Ishikawa (cell line): ENCODE data around the gene LAMC1.

Experiments used
- CEBPB ChIP-seq: IDR thresholded peaks from 2 replicates; pipeline ENCODE4 v1.6.1; 2012
- CREB1 ChIP-seq: IDR thresholded peaks from 2 replicates; pipeline ENCODE4 v1.6.1; 2012; ENCODE audit warnings: low read depth
- EGR1 ChIP-seq: IDR thresholded peaks from 2 replicates; pipeline ENCODE4 v1.6.1; 2012
- EP300 ChIP-seq: IDR thresholded peaks from 2 replicates; pipeline ENCODE4 v1.6.1; 2012; ENCODE audit warnings: borderline replicate concordance
- FOXM1 ChIP-seq: IDR thresholded peaks from 2 replicates; pipeline ENCODE4 v1.6.1; 2012; ENCODE audit warnings: low read depth, borderline replicate concordance
- NFIC ChIP-seq: IDR thresholded peaks from 2 replicates; pipeline ENCODE4 v1.6.1; 2012
- RAD21 ChIP-seq: IDR thresholded peaks from 2 replicates; pipeline ENCODE4 v1.6.1; 2012; ENCODE audit warnings: low read depth
- TAF1 ChIP-seq: IDR thresholded peaks from 2 replicates; pipeline ENCODE4 v1.6.1; 2012; ENCODE audit warnings: low read depth, mild to moderate bottlenecking
- TCF12 ChIP-seq: IDR thresholded peaks from 2 replicates; pipeline ENCODE4 v1.6.1; 2012; ENCODE audit warnings: low read depth
- TEAD4 ChIP-seq: IDR thresholded peaks from 2 replicates; pipeline ENCODE4 v1.6.1; 2012
- YY1 ChIP-seq: IDR thresholded peaks from 2 replicates; pipeline ENCODE4 v1.6.1; 2012; ENCODE audit warnings: low read depth
- ZBTB7A ChIP-seq: IDR thresholded peaks from 2 replicates; pipeline ENCODE4 v1.6.1; 2012; ENCODE audit warnings: low read depth
- TF ChIP-seq, protein P1 (sequence below): IDR thresholded peaks from 2 replicates; pipeline ENCODE4 v1.6.1; 2012; ENCODE audit warnings: low read depth, mild to moderate bottlenecking
- TF ChIP-seq, protein P2 (sequence below): IDR thresholded peaks from 2 replicates; pipeline ENCODE4 v1.6.1; 2012
- TF ChIP-seq, protein P3 (sequence below): IDR thresholded peaks from 2 replicates; pipeline ENCODE4 v1.6.1; 2012

LAMC1 gene

DNA sequence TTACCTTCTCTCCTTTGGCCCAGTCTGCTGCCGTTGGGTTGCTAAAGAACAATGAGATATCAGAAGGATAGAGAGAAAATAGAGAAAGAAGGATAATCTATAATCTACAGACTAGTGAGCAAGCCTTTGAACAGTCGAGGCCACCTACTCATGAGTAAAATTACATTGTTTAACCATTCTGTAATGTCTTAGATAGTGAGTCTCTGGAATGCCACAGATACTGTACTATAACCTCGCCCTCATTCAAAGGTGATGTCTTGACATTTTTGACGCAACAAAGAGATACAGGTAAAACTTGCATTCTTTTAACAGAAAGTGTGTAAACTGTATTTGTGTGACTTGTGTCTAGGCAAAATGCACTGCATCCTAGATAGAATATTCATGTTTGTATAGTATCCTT lies 77.9 kb downstream of the LAMC1 start:
- TF ChIP-seq FOXM1 (no peak), CEBPB (no peak), TEAD4 (no peak), YY1 (no peak), CREB1 (no peak), ZBTB7A (no peak), TAF1 (no peak), EP300 (no peak), TCF12 (no peak), RAD21 (no peak), EGR1 (no peak), NFIC (no peak)
- TF ChIP-seq, protein P1, sequence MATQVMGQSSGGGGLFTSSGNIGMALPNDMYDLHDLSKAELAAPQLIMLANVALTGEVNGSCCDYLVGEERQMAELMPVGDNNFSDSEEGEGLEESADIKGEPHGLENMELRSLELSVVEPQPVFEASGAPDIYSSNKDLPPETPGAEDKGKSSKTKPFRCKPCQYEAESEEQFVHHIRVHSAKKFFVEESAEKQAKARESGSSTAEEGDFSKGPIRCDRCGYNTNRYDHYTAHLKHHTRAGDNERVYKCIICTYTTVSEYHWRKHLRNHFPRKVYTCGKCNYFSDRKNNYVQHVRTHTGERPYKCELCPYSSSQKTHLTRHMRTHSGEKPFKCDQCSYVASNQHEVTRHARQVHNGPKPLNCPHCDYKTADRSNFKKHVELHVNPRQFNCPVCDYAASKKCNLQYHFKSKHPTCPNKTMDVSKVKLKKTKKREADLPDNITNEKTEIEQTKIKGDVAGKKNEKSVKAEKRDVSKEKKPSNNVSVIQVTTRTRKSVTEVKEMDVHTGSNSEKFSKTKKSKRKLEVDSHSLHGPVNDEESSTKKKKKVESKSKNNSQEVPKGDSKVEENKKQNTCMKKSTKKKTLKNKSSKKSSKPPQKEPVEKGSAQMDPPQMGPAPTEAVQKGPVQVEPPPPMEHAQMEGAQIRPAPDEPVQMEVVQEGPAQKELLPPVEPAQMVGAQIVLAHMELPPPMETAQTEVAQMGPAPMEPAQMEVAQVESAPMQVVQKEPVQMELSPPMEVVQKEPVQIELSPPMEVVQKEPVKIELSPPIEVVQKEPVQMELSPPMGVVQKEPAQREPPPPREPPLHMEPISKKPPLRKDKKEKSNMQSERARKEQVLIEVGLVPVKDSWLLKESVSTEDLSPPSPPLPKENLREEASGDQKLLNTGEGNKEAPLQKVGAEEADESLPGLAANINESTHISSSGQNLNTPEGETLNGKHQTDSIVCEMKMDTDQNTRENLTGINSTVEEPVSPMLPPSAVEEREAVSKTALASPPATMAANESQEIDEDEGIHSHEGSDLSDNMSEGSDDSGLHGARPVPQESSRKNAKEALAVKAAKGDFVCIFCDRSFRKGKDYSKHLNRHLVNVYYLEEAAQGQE = no peak
- TF ChIP-seq, protein P2, sequence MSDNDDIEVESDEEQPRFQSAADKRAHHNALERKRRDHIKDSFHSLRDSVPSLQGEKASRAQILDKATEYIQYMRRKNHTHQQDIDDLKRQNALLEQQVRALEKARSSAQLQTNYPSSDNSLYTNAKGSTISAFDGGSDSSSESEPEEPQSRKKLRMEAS = no peak
- TF ChIP-seq, protein P3, sequence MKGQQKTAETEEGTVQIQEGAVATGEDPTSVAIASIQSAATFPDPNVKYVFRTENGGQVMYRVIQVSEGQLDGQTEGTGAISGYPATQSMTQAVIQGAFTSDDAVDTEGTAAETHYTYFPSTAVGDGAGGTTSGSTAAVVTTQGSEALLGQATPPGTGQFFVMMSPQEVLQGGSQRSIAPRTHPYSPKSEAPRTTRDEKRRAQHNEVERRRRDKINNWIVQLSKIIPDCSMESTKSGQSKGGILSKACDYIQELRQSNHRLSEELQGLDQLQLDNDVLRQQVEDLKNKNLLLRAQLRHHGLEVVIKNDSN = no peak

- TF ChIP-seq, protein P1 = 0 out of 2 replicates have a peak, but pooled peaks have one; percentile 12
- TF ChIP-seq TAF1 = no peak
- no peak for TF ChIP-seq ZBTB7A
Measured at GRCh38 chr1:183101841-183102276, 78.6 kb downstream of the LAMC1 start.

DNA sequence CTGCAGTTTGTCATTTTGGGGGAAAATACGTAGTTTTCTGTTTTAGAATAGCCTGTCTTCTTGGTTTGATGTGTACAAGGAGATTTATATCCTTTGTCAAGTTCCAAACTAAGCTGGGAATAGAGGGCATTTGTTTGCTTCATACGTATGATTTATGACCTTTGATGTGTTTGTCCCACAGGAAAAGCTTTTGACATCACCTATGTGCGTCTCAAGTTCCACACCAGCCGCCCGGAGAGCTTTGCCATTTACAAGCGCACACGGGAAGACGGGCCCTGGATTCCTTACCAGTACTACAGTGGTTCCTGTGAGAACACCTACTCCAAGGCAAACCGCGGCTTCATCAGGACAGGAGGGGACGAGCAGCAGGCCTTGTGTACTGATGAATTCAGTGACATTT lies 79.9 kb downstream of the LAMC1 start:
- TF ChIP-seq TAF1 (no peak), CEBPB (no peak), EP300 (no peak), CREB1 (no peak), ZBTB7A (no peak), RAD21 (no peak), FOXM1 (no peak), EGR1 (no peak)
- TF ChIP-seq, protein P1 = no peak
- TF ChIP-seq, protein P3 = no peak
- TF ChIP-seq, protein P2 = no peak

- TF ChIP-seq NFIC (peak; percentile 46; the same call in 1 of the 2 replicates), ZBTB7A (no peak)
Measured at GRCh38 chr1:183103577-183103976, 80.4 kb downstream of the LAMC1 start.

- no peak for TF ChIP-seq CEBPB
- no peak for TF ChIP-seq EGR1
- no peak for TF ChIP-seq RAD21
- no peak for TF ChIP-seq ZBTB7A
- no peak for TF ChIP-seq FOXM1
- no peak for TF ChIP-seq NFIC
- TF ChIP-seq TCF12 = no peak
- TF ChIP-seq TAF1 = no peak
- TF ChIP-seq, protein P3 = no peak
- TF ChIP-seq EP300 = no peak
Measured at GRCh38 chr1:183105449-183105848, 82.2 kb downstream of the LAMC1 start.
